NCI-H2227 (cell line): ENCODE results near the gene ZNF365.
"Not testable (repeated sequence)": the region's sequence is repeated elsewhere in the genome, so short reads cannot be mapped to it uniquely, and the experiment has no call there.

Source experiments
- DNase-seq: peaks from one replicate; lab custom pipeline; 2025; ENCODE audit not compliant: unreplicated experiment; lab: John Stamatoyannopoulos, UW

The ZNF365 gene, protein sequence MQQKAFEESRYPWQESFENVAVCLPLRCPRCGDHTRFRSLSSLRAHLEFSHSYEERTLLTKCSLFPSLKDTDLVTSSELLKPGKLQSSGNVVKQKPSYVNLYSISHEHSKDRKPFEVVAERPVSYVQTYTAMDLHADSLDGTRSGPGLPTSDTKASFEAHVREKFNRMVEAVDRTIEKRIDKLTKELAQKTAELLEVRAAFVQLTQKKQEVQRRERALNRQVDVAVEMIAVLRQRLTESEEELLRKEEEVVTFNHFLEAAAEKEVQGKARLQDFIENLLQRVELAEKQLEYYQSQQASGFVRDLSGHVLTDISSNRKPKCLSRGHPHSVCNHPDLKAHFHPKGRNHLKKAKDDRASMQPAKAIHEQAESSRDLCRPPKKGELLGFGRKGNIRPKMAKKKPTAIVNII

DNA sequence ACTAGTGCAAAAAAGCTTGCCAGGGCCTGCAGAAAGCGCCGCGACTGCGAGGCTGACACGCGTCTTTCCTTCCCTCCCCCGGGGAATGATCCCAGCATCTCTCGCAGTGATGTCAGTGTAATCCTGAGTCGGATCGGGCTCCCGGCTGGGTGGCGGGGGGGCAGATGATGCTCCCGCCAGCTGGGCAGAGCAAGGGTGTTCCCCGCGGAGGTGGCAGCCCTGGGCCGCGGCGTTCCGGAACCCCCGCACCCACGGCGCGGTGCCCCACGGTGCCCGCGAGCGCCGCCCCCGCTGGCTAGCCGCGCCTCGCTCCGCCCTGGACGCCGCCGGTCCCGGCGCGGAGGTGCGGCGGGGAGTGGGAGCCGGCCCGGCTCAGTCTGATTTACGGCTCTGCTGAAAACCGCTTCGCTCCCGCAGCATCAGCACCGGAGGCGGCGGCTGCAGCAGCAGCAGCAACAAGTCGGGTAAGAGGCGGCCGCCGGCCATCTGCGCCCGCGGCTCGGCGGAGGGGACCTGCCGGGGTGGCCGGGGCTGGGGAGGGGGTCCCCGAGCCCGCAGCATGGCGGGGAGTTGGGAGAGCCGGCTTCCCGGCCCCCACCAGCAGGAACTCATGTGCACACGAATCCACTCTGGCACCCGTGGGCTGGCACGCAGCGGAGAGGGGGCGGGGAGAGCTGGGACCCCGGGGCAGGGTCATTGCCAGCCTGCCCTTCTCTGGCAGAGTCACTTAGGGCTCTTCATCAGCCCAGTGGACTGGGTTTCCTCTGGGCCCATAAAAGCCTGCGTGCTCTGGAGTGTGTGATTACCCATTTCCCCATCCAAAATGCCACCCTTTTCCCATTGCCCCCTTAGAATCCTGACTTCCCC is at the start of gene ZNF365:
Gene ZNF365, plus strand, starts transcription at position 375 of the 867 bp plus-strand sequence. CDS start 1,825 bp downstream, outside the sequence.
- peak; percentile 59 for DNase-seq

DNA sequence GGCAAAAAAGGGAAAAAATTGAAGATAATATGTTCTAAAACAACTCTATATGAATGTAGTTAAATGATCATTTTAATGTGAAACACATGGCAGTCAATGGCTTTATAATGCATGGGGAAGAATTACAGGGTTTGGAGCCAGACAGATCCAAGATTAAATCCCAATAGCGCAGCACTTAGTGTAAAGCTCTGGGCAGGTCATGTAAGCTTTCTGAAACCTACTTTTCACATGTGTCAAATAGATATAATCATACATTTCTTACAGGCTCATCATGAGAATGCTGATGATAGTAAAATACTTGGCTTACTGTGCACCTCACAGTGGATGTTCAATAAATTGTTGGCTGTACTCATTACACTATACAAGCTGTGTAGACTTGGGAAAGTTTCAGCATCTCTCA is 48.0 kb upstream of the ZNF365 start:
- no peak for DNase-seq

GRCh38 chr10:62327885-62328284 is 46.3 kb upstream of the ZNF365 start:
- DNase-seq, result no peak

- DNase-seq, result no peak
Observed at GRCh38 chr10:62330213-62330612, 44.0 kb upstream of the ZNF365 start.

DNA sequence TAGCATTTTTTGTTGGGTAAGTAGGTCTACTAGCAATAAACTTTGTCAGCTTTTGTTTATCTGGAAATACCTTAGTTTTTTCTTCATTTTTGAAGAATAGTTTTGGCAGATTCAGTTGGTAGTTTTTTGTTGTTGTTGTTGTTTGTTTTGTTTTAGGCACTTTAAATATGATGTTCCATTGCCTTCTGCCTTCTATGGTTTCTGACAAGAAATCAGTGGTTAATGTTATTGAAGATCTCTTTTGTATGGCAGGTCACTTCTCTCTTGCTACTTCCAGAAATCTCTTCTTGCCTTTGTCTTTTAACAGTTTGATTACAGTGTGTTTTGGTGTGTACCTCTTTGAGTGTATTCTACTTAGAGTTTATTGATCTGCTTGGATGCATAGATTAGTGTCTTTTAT is 41.8 kb upstream of the ZNF365 start:
- no peak for DNase-seq

- DNase-seq, result no peak
Observed at GRCh38 chr10:62333135-62333889, 40.9 kb upstream of the ZNF365 start.

GRCh38 chr10:62333988-62334682 is 40.0 kb upstream of the ZNF365 start:
- no peak for DNase-seq

DNA sequence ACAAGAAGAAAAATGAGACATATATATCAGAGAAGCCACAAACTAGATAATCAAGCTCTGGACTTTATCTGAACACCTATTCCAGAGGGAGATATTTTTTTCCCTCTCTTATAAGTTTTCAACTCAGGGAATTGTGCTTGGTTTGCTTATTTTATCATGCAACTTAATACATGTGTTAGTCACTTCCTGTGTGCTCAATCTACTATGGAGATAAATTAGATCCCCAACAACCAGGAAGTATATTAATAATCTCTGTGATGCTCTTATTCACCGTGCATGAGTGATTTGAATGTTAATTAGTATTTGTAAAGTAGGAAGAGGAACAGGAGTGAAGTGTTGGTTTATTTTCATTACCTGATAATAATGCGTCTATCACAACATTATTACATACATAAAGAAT is 38.8 kb upstream of the ZNF365 start:
- no peak for DNase-seq

DNA sequence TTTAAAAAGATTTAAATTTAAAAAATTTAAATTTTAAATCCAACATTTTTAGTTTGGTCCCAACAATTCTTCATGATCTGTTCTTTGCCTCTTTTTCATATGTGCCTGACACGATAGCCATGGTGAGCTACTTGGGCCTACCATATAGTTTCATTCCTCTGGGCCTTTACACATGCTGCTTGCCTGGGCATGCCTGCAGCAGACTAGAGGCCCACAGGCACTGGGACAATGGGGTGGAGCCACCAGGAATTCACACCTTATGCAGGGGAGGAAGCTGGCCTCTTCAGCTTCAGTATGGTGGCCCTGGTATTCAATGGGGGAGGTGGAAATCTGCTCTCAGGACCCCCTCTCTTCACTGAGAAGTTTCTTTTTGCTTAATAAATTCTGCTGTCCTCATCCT is 37.8 kb upstream of the ZNF365 start:
- DNase-seq, result no peak

DNA sequence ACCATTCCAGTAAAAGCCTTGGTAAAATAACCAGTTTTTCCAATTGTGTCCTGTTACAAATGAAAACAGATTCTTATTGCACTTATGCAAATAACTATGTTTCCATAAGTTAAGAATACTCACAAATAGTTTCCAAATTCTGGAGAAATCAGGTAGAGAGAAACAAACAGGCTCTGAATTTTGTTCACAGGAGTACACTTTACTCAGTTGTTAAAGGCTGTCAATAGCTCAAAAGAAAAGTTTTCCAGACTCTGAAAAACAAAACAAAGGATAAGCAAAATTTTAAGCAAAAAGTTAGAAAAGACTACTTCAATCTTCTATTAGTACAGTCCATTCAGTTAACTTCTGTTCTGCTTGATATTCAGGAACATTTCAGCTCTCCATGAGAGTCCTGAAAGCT is 32.8 kb upstream of the ZNF365 start:
- DNase-seq, result no peak

- no peak for DNase-seq
Observed at GRCh38 chr10:62343000-62343399, 31.2 kb upstream of the ZNF365 start.

GRCh38 chr10:62348029-62348428 is 26.1 kb upstream of the ZNF365 start:
- no peak for DNase-seq

GRCh38 chr10:62352356-62352970 is 21.7 kb upstream of the ZNF365 start:
- DNase-seq, result no peak

- no peak for DNase-seq
Observed at GRCh38 chr10:62354916-62355315, 19.3 kb upstream of the ZNF365 start.

GRCh38 chr10:62356447-62356846 is 17.7 kb upstream of the ZNF365 start:
- DNase-seq, result no peak

- DNase-seq, result not testable (repeated sequence)
Observed at GRCh38 chr10:62358151-62358550, 16.0 kb upstream of the ZNF365 start.

- no peak for DNase-seq
Observed at GRCh38 chr10:62373639-62373994, 552 bp upstream of the ZNF365 start.

DNA sequence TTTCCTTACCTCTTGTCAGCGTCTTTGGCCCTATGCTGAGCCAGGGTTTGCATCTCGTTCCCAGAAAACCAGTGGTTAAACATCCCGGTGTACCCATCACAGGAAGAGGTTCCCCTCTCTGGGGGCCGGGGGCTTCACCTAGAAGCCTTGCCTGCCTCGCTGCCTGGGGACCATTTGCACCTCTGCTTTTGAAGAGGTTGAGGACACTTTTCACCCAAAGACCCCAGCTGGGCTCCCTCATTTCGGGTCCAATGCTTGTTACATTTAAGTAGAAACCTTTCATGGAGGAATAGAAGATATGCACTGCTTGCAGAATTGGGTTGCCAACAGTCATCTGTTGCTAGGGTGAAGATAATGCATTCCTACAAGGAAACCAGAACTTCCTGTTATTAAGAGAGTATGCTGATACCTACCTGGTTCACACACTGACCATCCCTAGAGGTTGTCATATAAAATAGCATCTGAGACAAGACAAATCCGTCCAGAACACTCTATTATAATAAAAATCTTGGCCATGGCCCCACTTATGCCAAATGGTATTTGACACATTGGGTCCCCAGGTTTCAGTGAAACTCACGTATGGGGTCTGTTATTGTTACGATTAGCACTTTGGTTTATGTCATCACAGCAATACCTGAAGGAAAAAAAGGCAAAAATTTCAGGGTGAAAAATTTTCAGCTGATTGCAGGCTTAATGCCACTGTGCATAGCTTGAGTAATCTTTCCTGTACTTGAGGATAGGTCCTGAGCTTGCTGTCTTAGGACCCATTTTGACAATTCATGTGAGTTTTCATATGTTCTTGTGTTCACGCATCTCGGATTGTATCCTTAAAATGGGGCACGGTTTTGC is 917 bp downstream of the ZNF365 start:
- DNase-seq, result peak; percentile 3
